ENCODE results near the gene PCDHB8.
"Not testable (repeated sequence)": the region's sequence is repeated elsewhere in the genome, so short reads cannot be mapped to it uniquely, and the experiment has no call there.

The PCDHB8 gene

DNA sequence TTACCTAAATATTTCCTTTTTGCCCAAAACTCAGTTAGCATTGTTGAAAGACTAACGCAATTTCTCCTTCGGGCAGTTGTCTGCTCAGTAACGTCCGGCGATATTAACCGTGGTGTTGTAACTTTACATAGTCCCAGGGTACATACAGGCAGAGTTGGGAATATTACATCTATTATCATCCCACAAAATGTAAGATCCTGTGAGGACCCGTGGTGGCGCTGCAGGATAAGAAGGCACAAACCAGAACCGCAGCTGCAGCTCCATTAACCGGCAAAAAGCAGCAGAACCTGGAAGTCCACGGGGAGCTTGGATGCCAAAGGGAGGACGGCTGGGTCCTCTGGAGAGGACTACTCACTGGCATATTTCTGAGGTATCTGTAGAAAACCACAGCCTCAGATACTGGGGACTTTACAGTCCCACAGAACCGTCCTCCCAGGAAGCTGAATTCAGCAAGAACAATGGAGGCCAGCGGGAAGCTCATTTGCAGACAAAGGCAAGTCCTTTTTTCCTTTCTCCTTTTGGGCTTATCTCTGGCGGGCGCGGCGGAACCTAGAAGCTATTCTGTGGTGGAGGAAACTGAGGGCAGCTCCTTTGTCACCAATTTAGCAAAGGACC, at the start of gene PCDHB8:
TSS of gene PCDHB8 (plus strand) at position 214 of the 615 bp plus-strand sequence. CDS start at position 459, 245 bp downstream.
- DNase-seq (ENCODE audit: low read depth, low spot score), result not testable (repeated sequence)

GRCh38 chr5:141135030-141135717, 42.4 kb upstream of the PCDHB8 start, which contains the start of gene PCDHB5:
Gene PCDHB5 (plus strand): TSS chr5:141135206. CDS start chr5:141135435, 229 bp downstream.
- peak; percentile 62 for DNase-seq (ENCODE audit: low read depth, low spot score)

DNA sequence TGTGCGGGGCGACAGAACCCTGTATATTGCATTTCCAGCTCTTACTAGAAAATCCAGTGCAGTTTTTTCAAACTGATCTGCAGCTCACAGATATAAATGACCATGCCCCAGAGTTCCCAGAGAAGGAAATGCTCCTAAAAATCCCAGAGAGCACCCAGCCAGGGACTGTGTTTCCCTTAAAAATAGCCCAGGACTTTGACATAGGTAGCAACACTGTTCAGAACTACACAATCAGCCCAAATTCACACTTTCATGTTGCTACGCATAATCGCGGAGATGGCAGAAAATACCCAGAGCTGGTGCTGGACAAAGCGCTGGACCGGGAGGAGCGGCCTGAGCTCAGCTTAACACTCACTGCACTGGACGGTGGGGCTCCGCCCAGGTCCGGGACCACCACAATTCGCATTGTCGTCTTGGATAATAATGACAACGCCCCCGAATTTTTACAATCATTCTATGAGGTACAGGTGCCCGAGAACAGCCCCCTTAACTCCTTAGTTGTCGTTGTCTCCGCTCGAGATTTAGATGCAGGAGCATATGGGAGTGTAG, 41.8 kb upstream of the PCDHB8 start:
- no peak for DNase-seq (ENCODE audit: low read depth, low spot score)

GRCh38 chr5:141137346-141137745, 40.2 kb upstream of the PCDHB8 start:
- DNase-seq (ENCODE audit: low read depth, low spot score), result not testable (repeated sequence)

DNA sequence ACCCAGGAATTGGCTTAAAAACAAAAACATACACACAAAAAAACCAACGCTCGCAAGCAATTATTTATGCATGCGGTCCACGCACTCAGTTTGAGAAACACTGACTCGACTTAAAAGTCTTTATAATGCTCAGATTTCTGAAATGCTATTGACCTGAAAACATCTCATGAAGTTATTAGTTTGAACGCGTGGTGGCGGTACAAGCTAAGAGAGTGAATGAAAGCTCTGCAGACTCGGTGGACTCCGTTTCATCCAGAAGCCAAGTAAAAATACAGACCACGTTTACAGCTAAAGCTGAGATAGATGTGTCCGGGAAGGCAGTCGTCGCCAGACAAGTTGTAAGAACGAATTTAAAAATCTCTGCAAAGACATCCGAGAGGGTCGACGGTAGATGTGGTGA, 27.8 kb upstream of the PCDHB8 start, which contains the start of gene PCDHB6:
TSS of gene PCDHB6 (plus strand) at position 246 of the 400 bp plus-strand sequence. CDS start 201 bp downstream, outside the sequence.
- peak; percentile 30 for DNase-seq (ENCODE audit: low read depth, low spot score)

DNA sequence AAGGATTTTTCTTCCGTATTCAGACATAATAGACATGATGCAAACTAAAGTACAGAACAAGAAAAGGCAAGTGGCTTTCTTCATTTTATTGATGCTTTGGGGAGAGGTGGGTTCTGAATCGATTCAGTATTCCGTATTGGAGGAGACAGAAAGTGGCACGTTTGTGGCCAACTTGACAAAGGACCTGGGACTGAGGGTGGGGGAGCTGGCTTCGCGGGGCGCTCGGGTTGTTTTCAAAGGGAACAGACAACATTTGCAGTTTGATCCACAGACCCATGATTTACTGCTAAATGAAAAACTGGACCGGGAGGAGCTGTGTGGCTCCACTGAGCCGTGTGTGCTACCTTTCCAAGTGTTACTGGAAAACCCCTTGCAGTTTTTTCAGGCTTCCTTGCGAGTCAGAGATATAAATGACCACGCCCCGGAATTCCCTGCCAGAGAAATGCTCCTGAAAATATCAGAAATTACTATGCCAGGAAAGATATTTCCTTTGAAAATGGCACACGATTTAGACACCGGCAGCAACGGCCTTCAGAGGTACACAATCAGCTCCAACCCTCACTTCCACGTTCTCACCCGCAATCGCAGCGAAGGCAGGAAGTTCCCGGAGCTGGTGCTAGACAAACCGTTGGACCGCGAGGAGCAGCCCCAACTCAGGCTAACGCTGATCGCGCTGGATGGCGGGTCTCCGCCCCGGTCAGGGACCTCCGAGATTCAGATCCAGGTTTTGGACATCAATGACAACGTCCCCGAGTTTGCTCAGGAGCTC, 27.2 kb upstream of the PCDHB8 start:
- DNase-seq (ENCODE audit: low read depth, low spot score), result no peak

- no peak for DNase-seq (ENCODE audit: low read depth, low spot score)
Measured at GRCh38 chr5:141150993-141151325, 26.6 kb upstream of the PCDHB8 start.

GRCh38 chr5:141151632-141152031, 26.0 kb upstream of the PCDHB8 start:
- not testable (repeated sequence) for DNase-seq (ENCODE audit: low read depth, low spot score)

DNA sequence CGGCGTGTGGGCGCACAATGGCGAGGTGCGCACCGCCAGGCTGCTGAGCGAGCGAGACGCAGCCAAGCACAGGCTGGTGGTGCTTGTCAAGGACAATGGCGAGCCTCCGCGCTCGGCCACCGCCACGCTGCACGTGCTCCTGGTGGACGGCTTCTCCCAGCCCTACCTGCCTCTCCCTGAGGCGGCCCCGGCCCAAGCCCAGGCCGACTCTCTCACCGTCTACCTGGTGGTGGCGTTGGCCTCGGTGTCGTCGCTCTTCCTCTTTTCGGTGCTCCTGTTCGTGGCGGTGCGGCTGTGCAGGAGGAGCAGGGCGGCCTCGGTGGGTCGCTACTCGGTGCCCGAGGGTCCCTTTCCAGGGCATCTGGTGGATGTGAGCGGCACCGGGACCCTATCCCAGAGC, 25.5 kb upstream of the PCDHB8 start:
- not testable (repeated sequence) for DNase-seq (ENCODE audit: low read depth, low spot score)

- DNase-seq (ENCODE audit: low read depth, low spot score), result peak; percentile 19
Measured at GRCh38 chr5:141155540-141156374, 21.8 kb upstream of the PCDHB8 start.

DNA sequence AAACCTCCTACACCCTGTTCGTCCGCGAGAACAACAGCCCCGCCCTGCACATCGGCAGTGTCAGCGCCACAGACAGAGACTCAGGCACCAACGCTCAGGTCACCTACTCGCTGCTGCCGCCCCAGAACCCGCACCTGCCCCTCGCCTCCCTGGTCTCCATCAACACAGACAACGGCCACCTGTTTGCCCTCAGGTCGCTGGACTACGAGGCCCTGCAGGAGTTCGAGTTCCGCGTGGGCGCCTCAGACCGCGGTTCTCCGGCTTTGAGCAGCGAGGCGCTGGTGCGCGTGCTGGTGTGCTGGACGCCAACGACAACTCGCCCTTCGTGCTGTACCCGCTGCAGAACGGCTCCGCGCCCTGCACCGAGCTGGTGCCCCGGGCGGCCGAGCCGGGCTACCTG, 20.2 kb upstream of the PCDHB8 start:
- DNase-seq (ENCODE audit: low read depth, low spot score), result not testable (repeated sequence)

GRCh38 chr5:141157901-141158300, 19.7 kb upstream of the PCDHB8 start:
- DNase-seq (ENCODE audit: low read depth, low spot score), result not testable (repeated sequence)

DNA sequence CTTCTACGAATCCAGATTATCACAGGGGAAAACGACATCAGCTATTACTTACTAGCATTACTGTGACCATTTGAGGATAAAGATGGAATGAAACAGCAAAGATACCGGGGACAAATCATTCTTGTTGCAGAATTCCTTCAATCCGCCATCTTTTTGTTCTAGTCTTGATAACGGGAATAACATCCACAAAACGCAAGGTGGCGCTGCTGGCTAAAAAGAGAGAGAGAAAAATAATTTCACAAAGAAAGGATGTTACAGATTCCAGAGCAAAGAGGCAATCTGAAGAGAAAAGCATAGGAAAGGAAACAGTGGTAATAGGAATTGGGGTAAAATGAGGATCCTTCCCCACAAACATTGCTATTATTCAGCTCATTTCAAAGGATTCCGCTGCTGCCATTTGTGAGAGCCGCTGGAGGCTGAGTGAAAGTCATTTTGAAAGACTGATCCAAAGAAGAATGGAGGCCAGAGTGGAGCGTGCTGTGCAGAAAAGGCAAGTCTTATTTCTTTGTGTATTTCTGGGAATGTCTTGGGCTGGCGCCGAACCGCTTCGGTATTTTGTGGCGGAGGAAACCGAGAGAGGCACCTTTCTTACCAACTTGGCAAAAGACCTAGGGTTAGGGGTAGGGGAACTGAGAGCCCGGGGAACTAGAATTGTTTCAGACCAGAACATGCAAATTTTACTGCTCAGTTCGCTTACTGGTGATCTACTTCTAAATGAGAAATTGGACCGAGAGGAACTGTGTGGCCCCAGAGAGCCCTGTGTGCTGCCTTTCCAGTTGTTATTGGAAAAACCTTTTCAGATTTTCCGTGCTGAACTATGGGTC, 5.0 kb upstream of the PCDHB8 start, which contains the start of gene PCDHB7:
TSS of gene PCDHB7 (plus strand) at position 264 of the 824 bp plus-strand sequence. CDS start at position 456, 192 bp downstream.
- DNase-seq (ENCODE audit: low read depth, low spot score), result peak; percentile 4

DNA sequence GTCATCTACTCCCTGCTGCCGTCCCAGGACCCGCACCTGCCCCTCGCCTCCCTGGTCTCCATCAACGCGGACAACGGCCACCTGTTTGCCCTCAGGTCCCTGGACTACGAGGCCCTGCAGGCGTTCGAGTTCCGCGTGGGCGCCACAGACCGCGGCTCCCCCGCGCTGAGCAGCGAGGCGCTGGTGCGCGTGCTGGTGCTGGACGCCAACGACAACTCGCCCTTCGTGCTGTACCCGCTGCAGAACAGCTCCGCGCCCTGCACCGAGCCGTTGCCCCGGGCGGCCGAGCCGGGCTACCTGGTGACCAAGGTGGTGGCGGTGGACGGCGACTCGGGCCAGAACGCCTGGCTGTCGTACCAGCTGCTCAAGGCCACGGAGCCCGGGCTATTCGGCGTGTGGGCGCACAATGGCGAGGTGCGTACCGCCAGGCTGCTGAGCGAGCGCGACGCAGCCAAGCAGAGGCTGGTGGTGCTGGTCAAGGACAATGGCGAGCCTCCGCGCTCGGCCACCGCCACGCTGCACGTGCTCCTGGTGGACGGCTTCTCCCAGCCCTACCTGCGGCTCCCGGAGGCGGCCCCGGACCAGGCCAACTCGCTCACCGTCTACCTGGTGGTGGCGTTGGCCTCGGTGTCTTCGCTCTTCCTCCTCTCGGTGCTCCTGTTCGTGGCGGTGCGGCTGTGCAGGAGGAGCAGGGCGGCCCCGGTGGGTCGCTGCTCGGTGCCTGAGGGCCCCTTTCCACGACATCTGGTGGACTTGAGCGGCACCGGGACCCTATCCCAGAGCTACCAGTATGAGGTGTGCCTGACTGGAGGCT, 3.1 kb upstream of the PCDHB8 start:
- not testable (repeated sequence) for DNase-seq (ENCODE audit: low read depth, low spot score)

GRCh38 chr5:141175933-141176332, 1.7 kb upstream of the PCDHB8 start:
- no peak for DNase-seq (ENCODE audit: low read depth, low spot score)

DNA sequence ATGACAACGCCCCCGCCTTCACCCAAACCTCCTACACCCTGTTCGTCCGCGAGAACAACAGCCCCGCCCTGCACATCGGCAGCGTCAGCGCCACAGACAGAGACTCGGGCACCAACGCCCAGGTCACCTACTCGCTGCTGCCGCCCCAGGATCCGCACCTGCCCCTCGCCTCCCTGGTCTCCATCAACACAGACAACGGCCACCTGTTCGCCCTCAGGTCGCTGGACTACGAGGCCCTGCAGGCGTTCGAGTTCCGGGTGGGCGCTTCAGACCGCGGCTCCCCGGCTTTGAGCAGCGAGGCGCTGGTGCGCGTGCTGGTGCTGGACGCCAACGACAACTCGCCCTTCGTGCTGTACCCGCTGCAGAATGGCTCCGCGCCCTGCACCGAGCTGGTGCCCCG, 1.8 kb downstream of the PCDHB8 start:
- not testable (repeated sequence) for DNase-seq (ENCODE audit: low read depth, low spot score)

- not testable (repeated sequence) for DNase-seq (ENCODE audit: low read depth, low spot score)
Measured at GRCh38 chr5:141179876-141180275, 2.3 kb downstream of the PCDHB8 start.

GRCh38 chr5:141180313-141180712, 2.7 kb downstream of the PCDHB8 start:
- no peak for DNase-seq (ENCODE audit: low read depth, low spot score)

GRCh38 chr5:141182248-141182647, 4.7 kb downstream of the PCDHB8 start, which contains the start of gene PCDHB16:
Gene PCDHB16 (plus strand): TSS chr5:141182387. CDS start chr5:141182560, 173 bp downstream.
- DNase-seq (ENCODE audit: low read depth, low spot score), result peak; percentile 53
